AG04449 (cell line): Measurements from ENCODE around the gene C4orf51.
A peak's percentile ranks its signal among the peaks of the same experiment; 100 is the strongest.

ENCODE experiments used
- CTCF ChIA-PET: fragments of 350-600 bp; formaldehyde crosslinking; extraction: SDS; loops from one replicate; lab custom pipeline; 2021; ENCODE audit warnings: antibody characterized with exemption; lab: Yijun Ruan, JAX
- POLR2A ChIA-PET: fragments of 400-600, 350-600 bp; formaldehyde crosslinking; extraction: SDS; loops from one replicate; lab custom pipeline; 2020; ENCODE audit warnings: antibody characterized with exemption, inconsistent platforms; lab: Yijun Ruan, JAX
- DNase-seq: peaks from one replicate; pipeline ENCODE4 v3.0.0-alpha.2; 2010; ENCODE audit warnings: low read depth, low spot score
- H3K4me3 ChIP-seq: 2 replicates; pipeline ENCODE4 v1.5.1; 2011; ENCODE audit warnings: low read depth, mild to moderate bottlenecking, control low read depth, low read length
- TF ChIP-seq, protein P1 (sequence below): IDR thresholded peaks from one replicate; pipeline ENCODE4 v1.5.1; 2011; ENCODE audit warnings: mild to moderate bottlenecking, moderate library complexity, low read length, control low read depth, inconsistent platforms; ENCODE audit not compliant: insufficient read depth; ENCODE audit errors: missing control alignments

The C4orf51 gene

DNA sequence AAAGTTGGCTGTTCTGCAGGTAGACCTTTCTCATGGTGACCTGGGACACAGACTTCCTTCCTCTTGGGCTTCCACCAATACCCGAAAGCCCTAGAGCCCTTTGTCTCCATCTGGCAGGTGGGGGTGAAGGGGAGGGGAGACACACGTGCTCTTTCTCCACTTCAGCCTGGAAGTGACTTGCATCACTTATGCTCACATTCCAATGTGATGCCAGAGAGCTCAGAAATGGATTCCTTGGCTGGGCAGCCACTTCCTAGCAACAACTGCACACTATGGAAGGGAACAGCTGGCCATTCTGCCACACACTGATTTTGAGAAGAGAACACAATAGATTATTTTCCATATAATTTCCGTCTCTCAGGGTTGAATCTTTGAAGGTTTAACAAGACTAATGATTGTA, 36.3 kb downstream of the C4orf51 start:
- TF ChIP-seq, protein P1, sequence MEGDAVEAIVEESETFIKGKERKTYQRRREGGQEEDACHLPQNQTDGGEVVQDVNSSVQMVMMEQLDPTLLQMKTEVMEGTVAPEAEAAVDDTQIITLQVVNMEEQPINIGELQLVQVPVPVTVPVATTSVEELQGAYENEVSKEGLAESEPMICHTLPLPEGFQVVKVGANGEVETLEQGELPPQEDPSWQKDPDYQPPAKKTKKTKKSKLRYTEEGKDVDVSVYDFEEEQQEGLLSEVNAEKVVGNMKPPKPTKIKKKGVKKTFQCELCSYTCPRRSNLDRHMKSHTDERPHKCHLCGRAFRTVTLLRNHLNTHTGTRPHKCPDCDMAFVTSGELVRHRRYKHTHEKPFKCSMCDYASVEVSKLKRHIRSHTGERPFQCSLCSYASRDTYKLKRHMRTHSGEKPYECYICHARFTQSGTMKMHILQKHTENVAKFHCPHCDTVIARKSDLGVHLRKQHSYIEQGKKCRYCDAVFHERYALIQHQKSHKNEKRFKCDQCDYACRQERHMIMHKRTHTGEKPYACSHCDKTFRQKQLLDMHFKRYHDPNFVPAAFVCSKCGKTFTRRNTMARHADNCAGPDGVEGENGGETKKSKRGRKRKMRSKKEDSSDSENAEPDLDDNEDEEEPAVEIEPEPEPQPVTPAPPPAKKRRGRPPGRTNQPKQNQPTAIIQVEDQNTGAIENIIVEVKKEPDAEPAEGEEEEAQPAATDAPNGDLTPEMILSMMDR = no peak
- CTCF ChIA-PET = interaction anchor here (0.6 to 1.0 kb wide), 2 partner anchors 10 to 96 kb away, joined by 4 to 5 read pairs; no protein-coding TSS in a partner anchor
- no peak overlapping the region for H3K4me3 ChIP-seq
- DNase-seq = peak; percentile 16
- POLR2A ChIA-PET = no interaction called here

DNA sequence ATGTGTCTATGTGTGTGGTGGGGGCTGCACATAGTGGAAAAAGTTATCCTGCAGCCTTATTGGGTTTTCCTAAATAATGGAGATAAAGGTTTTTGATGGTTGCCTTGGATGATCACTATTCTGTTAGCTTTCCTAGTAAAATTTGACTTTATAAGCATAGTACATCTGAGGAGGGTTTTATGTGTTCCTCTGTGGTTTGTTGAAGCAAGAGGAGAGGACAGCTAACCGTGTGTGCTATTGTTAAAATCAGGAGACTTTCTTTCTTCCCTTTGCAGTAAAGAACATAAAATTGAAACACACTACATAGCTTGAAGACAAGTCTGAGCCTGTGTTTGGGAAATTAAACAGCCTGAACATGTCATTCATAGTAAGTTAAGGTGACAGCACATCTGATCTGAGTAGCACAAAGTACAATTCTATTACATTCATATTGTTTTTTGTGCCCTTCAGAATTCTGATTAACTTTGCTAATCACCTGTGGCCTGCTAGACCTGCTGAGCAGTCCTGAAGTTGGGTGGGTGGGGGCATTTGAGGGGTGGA, 36.8 kb downstream of the C4orf51 start:
- DNase-seq = no peak
- CTCF ChIA-PET = interaction anchor here (0.6 to 1.0 kb wide), 2 partner anchors 9 to 97 kb away, joined by 4 to 5 read pairs; no protein-coding TSS in a partner anchor

DNA sequence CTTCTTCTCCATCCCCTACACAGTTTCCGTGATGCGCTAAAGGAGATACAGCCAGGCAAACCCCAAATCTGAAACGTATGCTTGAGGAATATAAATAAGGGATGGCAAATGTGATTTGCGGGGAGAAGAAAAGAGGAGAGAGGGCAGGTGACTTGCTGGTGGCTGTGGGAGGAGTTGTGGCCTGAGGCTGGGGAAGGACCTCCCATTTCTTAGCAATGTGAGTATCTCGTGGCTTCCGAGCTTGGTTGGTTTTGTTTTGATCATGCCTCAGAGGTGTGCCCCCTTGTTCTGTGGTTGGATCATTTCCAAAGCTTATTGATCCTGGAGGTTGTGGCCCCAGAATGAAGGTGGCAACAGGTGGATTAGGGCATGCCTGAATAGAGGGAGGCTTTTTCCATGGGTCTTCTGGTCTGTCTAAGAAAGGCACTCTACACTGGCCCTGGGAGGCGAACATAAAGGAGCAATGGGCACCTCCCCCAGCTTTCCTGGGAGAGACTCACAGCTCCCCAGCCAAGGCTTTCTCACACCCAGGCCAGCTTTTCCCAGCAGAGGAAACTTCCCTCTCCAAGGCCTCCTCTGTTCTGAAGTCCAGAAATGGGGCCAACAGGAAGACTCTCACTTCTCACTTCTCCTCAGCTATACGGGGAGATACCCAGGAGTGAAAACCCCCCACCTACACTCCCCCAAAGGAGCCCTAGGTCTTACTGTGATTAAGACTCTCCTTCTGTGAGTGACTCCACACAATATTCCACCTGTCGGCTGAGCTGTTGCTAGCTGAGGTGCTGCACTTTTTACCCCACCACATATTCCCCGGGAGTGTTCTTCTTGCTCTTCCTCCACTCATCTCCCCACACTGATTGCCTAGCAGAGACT, 40.0 kb downstream of the C4orf51 start:
- TF ChIP-seq, protein P1 = no peak
- no peak for DNase-seq
- ChIA-PET CTCF (no interaction called here), POLR2A (no interaction called here)
- H3K4me3 ChIP-seq = no peak overlapping the region

More for the DNA sequence above, 36.8 kb downstream of the C4orf51 start:
- POLR2A ChIA-PET = no interaction called here
- H3K4me3 ChIP-seq = no peak overlapping the region
- TF ChIP-seq, protein P1 = no peak

DNA sequence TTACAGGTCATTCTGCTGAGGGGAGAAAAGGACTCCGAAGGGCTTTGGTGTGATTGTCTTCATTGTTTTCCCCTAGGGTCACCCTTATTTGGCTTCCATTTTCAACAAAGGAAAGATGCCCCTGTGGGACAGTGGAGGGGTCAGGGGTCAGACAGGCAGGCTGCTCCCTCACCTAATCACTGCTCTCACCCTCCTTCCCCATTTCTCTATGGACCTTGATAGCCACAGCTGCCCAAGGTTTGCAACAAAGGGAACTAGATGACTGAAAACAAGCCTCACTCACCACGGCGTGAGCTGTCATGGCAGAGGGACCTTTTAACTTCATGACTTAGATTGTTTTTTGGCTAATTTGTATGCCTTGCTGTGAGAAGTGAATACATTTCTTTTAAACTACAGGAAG, 40.7 kb downstream of the C4orf51 start:
- no peak for DNase-seq
- ChIA-PET POLR2A (no interaction called here), CTCF (no interaction called here)
- no peak overlapping the region for H3K4me3 ChIP-seq
- TF ChIP-seq, protein P1 = no peak

DNA sequence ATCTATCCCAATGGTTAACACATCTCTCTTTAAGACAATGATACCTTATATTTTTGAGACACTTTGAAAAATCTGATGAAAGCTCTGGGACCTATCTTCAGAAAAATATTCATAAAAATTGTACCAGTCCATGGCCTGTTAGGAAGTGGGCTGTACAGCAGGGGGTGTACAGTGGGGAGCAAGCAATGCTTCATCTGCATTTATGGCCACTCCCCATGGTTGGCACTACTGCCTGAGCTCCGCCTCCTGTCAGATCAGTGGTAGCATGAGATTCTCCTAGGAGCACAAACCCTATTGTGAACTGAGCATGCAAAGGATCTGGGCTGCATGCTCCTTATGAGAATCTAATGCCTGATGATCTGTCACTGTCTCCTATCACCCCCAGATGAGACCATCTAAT, 42.6 kb downstream of the C4orf51 start:
- no peak for DNase-seq
- ChIA-PET POLR2A (interaction anchor here (1.0 kb wide), 1 partner anchor 10 kb away, joined by 3 read pairs; no protein-coding TSS in a partner anchor), CTCF (interaction anchor here (0.8 kb wide), 1 partner anchor 105 kb away, joined by 3 read pairs; no protein-coding TSS in a partner anchor)
- TF ChIP-seq, protein P1 = no peak
- no peak overlapping the region for H3K4me3 ChIP-seq

DNA sequence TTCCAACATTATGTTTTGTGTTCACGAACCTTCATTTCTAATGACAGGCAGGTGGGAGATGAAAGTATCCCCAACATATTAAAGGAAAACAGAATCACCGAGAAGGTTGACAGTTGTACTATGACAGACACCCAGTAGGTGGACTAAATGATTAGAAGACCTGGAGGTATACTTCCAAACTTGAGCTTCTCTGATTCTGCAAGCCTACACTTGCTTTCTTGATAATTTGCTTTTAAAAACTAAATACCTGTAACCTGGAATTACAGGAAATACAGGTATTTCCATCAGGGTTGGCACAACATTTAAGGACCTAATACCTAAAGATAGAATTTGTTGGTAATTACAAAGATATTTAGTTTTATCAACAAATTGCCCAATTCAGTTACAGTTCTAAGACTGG, 43.4 kb downstream of the C4orf51 start:
- no peak for DNase-seq
- TF ChIP-seq, protein P1 = no peak
- no peak overlapping the region for H3K4me3 ChIP-seq
- ChIA-PET CTCF (no interaction called here), POLR2A (interaction anchor here (1.0 kb wide), 1 partner anchor 10 kb away, joined by 3 read pairs; no protein-coding TSS in a partner anchor)
